SK-N-SH treated with all-trans-retinoic acid at 6 μM for 48 hours (cell line): ENCODE measurements around the gene MMAB.

Experiments
- ARNTL ChIP-seq: fragments of 450-650 bp; formaldehyde crosslinking; IDR thresholded peaks from 2 replicates; pipeline ENCODE4 v1.5.0; 2020; ENCODE audit warnings: low read depth, mild to moderate bottlenecking, moderate library complexity, borderline replicate concordance
- BACH2 ChIP-seq: fragments of 250-450 bp; sonication (Bioruptor Pico); IDR thresholded peaks from 2 replicates; pipeline ENCODE4 v1.9.0; 2021; ENCODE audit warnings: mild to moderate bottlenecking, borderline replicate concordance
- ESRRG ChIP-seq: fragments of 250-450 bp; sonication (Bioruptor Pico); IDR thresholded peaks from 2 replicates; pipeline ENCODE4 v1.6.1; 2021; ENCODE audit warnings: mild to moderate bottlenecking
- GLIS3 ChIP-seq: fragments of 250-450 bp; sonication (Bioruptor Pico); IDR thresholded peaks from 2 replicates; pipeline ENCODE4 v1.5.0; 2020; ENCODE audit warnings: mild to moderate bottlenecking, moderate library complexity
- RARB ChIP-seq: fragments of 250-450 bp; sonication (Bioruptor Pico); IDR thresholded peaks from 2 replicates; pipeline ENCODE4 v1.8.0; 2021; ENCODE audit warnings: mild to moderate bottlenecking, moderate library complexity
- TCF4 ChIP-seq: fragments of 250-450 bp; sonication (Bioruptor Pico); IDR thresholded peaks from 2 replicates; pipeline ENCODE4 v1.8.0; 2021; ENCODE audit warnings: mild to moderate bottlenecking, moderate library complexity, borderline replicate concordance
- ZC3H10 ChIP-seq: fragments of 250-450 bp; sonication (Bioruptor Pico); IDR thresholded peaks from 2 replicates; pipeline ENCODE4 v1.5.1; 2021; ENCODE audit warnings: mild to moderate bottlenecking, moderate library complexity
- ZFP3 ChIP-seq: fragments of 250-450 bp; sonication (Bioruptor Pico); IDR thresholded peaks from 2 replicates; pipeline ENCODE4 v1.5.0; 2020; ENCODE audit warnings: mild to moderate bottlenecking, moderate library complexity
- ZFP30 ChIP-seq: fragments of 450-650 bp; formaldehyde crosslinking; IDR thresholded peaks from 2 replicates; pipeline ENCODE4 v1.5.0; 2022; ENCODE audit warnings: mild to moderate bottlenecking, moderate library complexity
- ZNF565 ChIP-seq: fragments of 450-650 bp; formaldehyde crosslinking; conservative IDR thresholded peaks from 2 replicates; pipeline ENCODE4 v1.5.0; 2020; ENCODE audit warnings: low read depth, mild to moderate bottlenecking, moderate library complexity
- ZNF70 ChIP-seq: fragments of 450-650 bp; formaldehyde crosslinking; IDR thresholded peaks from 2 replicates; pipeline ENCODE4 v1.5.0; 2020; ENCODE audit warnings: mild to moderate bottlenecking, moderate library complexity
- TF ChIP-seq, protein P1 (sequence below): fragments of 250-450 bp; sonication (Bioruptor Pico); IDR thresholded peaks from 2 replicates; pipeline ENCODE4 v1.8.0; 2020; ENCODE audit warnings: mild to moderate bottlenecking, moderate library complexity, borderline replicate concordance

DNA sequence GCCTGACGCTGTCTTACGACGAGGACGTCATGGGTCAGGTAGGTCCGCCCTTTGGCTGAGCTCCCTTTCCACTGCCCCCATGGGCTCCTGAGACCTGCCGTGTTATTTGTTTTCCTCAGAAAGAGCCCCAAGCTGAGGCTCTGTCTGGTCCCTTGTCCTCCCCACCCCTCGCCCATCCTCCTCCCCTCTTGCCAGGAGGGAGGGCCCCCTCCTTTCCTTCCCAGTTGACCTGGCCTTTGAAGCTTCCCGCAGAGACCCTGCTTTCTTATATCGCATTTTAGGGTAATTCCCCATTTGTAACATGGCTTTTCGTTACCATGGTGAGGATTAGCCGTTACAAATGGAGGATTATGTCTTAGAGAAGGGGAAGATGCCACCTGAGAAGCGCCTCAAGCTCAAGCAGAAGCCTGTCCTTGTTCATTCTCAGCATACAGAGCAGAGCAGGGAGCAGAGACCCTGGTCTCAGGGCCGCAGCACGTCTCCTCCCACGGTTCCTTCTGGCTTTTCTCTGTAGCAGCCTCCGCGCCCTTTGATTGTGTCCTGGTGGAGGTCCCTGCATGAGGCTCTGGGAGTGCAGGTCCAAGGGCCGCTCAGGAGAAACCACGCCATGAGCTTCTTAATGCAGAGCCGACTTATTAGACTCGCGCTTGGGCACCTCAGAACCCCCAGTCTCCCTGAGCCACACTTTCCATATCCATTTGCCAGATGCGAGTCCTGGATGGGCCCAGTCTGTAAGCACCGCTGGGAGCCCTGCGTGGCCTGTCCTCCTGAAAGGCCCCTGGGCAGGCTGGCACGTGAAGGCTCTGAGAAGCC, 48.6 kb downstream of the MMAB start:
- TF ChIP-seq ZC3H10 (CRISPR knock-in tag) (no peak), ESRRG (CRISPR knock-in tag) (no peak), ZFP30 (CRISPR knock-in tag) (no peak), RARB (CRISPR knock-in tag) (no peak), ARNTL (CRISPR knock-in tag) (no peak), ZNF70 (CRISPR knock-in tag) (no peak), ZNF565 (no peak), BACH2 (no peak), TCF4 (no peak), ZFP3 (CRISPR knock-in tag) (no peak), GLIS3 (CRISPR knock-in tag) (no peak)
- TF ChIP-seq, protein P1, sequence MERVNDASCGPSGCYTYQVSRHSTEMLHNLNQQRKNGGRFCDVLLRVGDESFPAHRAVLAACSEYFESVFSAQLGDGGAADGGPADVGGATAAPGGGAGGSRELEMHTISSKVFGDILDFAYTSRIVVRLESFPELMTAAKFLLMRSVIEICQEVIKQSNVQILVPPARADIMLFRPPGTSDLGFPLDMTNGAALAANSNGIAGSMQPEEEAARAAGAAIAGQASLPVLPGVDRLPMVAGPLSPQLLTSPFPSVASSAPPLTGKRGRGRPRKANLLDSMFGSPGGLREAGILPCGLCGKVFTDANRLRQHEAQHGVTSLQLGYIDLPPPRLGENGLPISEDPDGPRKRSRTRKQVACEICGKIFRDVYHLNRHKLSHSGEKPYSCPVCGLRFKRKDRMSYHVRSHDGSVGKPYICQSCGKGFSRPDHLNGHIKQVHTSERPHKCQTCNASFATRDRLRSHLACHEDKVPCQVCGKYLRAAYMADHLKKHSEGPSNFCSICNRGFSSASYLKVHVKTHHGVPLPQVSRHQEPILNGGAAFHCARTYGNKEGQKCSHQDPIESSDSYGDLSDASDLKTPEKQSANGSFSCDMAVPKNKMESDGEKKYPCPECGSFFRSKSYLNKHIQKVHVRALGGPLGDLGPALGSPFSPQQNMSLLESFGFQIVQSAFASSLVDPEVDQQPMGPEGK = no peak
